T47D (cell line): ENCODE data around the gene PCDHB5.
"Not testable (repeated sequence)": the region's sequence is repeated elsewhere in the genome, so short reads cannot be mapped to it uniquely, and the experiment has no call there.

Source experiments
- DNase-seq, 2 experiments: peaks; one replicate each; pipeline versions ENCODE4 v3.0.0 to v3.0.0-alpha.2; 2011 to 2012; ENCODE audit warnings: low read depth in 1 of 2, low spot score in 1 of 2
- JUND ChIP-seq: IDR thresholded peaks from 2 replicates; pipeline ENCODE4 v1.6.1; 2012; ENCODE audit warnings: low read depth
- in situ Hi-C: cut with HindIII; loops from 2 replicates; pipeline ENCODE4 v1.10.0; 2016; ENCODE audit warnings: low sequenced_read_pairs, low pct_unique_long_range_greater_than_20kb

The PCDHB5 gene

DNA sequence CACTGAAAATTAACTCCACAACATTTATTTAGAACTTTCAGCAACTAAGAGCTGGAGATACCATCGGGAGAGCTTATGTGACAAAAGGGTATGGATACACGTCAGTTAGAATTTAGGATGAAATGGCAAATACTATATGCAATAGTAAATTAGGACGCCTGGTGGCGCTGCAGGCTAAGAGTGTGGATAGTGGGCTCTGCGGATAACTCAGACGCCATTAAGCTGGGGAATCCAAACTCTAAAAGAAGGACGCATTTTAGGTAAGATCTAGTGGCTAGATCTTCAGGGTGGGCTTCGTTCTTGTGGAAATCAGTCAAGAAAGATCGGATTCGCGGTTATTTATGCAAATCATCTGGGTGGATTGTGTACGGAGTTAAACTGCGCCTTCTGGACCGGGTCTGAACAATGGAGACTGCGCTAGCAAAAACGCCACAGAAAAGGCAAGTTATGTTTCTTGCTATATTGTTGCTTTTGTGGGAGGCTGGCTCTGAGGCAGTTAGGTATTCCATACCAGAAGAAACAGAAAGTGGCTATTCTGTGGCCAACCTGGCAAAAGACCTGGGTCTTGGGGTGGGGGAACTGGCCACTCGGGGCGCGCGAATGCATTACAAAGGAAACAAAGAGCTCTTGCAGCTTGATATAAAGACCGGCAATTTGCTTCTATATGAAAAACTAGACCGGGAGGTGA is at the start of gene PCDHB5:
PCDHB5 (plus strand) TSS at position 177 of the 688 bp plus-strand sequence; CDS start at position 406, 229 bp downstream.
- in situ Hi-C loops = no loop called here
- peak; percentile 51 to 81 for DNase-seq
- TF ChIP-seq JUND = no peak

DNA sequence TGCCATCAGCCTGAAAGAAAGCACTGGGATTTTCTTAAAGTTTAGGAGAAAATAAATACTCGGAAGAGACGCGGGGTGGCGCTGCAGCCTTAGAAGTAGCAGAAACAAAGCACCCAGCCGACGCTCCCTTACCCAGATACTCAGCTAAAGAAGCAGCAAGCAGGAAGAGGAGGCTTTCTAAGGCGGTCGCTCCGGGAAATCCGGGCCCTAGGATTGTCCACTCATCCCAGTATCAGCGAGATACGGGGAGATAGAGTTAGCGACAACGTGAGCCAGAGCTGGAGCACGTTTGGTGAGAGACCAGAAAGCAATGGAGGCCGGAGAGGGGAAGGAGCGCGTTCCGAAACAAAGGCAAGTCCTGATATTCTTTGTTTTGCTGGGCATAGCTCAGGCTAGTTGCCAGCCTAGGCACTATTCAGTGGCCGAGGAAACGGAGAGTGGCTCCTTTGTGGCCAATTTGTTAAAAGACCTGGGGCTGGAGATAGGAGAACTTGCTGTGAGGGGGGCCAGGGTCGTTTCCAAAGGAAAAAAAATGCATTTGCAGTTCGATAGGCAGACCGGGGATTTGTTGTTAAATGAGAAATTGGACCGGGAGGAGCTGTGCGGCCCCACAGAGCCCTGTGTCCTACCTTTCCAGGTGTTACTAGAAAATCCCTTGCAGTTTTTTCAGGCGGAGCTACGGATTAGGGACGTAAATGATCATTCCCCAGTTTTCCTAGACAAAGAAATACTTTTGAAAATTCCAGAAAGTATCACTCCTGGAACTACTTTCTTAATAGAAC is 40.3 kb upstream of the PCDHB5 start, which contains the start of gene PCDHB2:
PCDHB2 (plus strand) TSS at position 135 of the 782 bp plus-strand sequence; CDS start at position 311, 176 bp downstream.
- in situ Hi-C loops = no loop called here
- DNase-seq = peak; percentile 61 to 92
- no peak for TF ChIP-seq JUND

DNA sequence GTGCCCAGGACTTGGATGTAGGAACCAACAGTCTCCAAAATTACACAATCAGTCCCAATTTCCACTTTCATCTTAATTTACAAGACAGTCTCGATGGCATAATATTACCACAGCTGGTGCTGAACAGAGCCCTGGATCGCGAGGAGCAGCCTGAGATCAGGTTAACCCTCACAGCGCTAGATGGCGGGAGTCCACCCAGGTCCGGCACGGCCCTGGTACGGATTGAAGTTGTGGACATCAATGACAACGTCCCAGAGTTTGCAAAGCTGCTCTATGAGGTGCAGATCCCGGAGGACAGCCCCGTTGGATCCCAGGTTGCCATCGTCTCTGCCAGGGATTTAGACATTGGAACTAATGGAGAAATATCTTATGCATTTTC is 39.8 kb upstream of the PCDHB5 start:
- in situ Hi-C loops = no loop called here
- DNase-seq = no peak
- no peak for TF ChIP-seq JUND

DNA sequence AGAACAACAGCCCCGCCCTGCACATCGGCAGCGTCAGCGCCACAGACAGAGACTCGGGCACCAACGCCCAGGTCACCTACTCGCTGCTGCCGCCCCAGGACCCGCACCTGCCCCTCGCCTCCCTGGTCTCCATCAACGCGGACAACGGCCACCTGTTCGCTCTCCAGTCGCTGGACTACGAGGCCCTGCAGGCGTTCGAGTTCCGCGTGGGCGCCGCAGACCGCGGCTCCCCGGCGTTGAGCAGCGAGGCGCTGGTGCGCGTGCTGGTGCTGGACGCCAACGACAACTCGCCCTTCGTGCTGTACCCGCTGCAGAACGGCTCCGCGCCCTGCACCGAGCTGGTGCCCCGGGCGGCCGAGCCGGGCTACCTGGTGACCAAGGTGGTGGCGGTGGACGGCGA is 38.8 kb upstream of the PCDHB5 start:
- in situ Hi-C loops, DNase-seq: not testable (repeated sequence)

DNA sequence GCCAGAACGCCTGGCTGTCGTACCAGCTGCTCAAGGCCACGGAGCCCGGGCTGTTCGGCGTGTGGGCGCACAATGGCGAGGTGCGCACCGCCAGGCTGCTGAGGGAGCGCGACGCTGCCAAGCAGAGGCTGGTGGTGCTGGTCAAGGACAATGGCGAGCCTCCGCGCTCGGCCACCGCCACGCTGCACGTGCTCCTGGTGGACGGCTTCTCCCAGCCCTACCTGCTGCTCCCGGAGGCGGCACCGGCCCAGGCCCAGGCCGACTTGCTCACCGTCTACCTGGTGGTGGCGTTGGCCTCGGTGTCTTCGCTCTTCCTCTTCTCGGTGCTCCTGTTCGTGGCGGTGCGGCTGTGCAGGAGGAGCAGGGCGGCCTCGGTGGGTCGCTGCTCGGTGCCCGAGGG is 38.4 kb upstream of the PCDHB5 start:
- in situ Hi-C loops, DNase-seq: not testable (repeated sequence)

DNA sequence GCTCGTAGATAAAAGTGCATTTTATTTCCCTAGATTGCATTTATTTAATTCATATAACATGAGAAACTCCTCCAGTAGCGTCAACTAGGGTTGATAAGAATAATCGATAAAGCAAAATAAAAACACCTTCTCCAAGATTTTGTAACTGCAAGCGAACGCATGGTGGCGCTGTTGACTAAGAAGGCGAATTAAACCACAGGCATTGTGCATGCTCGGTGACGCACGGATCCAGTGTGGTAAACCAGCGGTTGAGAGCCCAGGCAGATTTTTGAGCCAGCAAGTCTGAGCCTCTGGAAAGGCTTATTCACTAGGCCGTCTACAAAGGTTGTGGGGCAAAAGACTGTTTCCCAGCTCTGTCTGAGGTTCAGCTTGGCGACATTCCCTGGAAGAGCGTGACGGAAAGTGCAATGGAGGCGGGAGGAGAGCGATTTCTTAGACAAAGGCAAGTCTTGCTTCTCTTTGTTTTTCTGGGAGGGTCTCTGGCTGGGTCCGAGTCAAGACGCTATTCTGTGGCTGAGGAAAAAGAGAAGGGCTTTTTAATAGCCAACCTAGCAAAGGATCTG is 34.7 kb upstream of the PCDHB5 start, which contains the start of gene PCDHB3:
PCDHB3 (plus strand) TSS at position 231 of the 563 bp plus-strand sequence; CDS start at position 408, 177 bp downstream.
- no peak for TF ChIP-seq JUND
- DNase-seq = peak in 1 of 2 experiments; percentile 79
- in situ Hi-C loops = no loop called here

DNA sequence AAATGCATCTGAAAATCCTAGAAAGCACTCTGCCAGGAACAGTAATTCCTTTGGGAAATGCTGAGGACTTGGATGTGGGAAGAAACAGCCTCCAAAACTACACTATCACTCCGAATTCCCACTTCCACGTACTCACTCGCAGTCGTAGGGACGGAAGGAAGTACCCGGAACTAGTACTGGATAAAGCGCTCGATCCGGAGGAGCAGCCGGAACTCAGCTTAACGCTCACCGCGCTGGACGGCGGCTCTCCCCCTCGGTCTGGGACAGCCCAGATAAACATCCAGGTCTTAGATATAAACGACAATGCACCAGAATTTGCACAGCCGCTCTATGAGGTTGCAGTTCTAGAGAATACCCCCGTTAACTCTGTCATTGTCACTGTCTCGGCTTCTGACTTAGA is 33.9 kb upstream of the PCDHB5 start:
- TF ChIP-seq JUND = no peak
- DNase-seq = no peak
- in situ Hi-C loops = no loop called here

DNA sequence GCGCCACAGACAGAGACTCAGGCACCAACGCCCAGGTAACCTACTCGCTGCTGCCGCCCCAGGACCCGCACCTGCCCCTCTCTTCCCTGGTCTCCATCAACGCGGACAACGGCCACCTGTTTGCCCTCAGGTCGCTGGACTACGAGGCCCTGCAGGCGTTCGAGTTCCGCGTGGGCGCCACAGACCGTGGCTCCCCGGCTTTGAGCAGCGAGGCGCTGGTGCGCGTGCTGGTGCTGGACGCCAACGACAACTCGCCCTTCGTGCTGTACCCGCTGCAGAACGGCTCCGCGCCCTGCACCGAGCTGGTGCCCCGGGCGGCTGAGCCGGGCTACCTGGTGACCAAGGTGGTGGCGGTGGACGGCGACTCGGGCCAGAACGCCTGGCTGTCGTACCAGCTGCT is 32.9 kb upstream of the PCDHB5 start:
- DNase-seq, in situ Hi-C loops: not testable (repeated sequence)

DNA sequence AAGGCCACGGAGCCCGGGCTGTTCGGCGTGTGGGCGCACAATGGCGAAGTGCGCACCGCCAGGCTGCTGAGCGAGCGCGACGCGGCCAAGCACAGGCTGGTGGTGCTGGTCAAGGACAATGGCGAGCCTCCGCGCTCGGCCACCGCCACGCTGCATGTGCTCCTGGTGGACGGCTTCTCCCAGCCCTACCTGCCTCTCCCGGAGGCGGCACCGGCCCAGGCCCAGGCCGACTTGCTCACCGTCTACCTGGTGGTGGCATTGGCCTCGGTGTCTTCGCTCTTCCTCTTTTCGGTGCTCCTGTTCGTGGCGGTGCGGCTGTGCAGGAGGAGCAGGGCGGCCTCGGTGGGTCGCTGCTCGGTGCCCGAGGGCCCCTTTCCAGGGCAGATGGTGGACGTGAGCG is 32.5 kb upstream of the PCDHB5 start:
- DNase-seq, in situ Hi-C loops: not testable (repeated sequence)

DNA sequence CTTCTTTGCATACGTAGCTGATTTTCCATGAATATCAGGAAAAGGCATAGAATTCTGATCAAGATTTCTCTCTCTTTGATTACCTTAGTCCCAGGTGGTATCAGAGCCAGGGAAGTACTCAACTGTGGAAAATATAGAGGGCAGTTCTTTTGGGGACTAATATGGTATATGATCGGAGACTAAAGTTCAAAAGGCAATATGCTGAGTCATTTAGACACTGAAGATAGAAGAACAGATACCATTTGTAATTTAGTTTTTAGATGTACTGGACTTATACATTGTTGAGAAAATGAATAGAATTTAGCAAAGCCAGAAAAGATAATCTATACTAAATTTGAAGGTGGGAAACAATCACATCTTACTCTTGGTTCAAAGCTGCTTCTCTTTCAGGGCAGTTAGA is 29.7 kb upstream of the PCDHB5 start:
- in situ Hi-C loops = no loop called here
- DNase-seq = no peak
- no peak for TF ChIP-seq JUND

DNA sequence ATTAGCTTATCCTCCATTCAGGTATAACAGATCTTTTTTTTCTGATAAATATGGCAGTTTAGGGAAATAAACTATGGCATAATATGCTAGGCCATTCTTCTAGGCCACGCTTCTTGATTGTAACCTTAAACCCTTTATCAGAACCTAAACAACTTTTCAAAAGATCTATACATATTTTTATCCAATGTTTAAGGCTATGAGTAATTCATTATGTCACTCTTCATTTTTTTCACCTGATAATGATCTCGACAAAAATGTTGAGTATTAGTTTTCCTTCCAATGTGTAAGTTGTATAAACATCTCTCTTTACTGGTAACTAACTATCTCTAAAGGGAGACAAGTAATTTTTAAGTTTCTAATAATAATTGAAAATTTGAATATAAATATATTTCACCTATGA is 15.8 kb upstream of the PCDHB5 start:
- no peak for DNase-seq
- TF ChIP-seq JUND = no peak
- in situ Hi-C loops = no loop called here

DNA sequence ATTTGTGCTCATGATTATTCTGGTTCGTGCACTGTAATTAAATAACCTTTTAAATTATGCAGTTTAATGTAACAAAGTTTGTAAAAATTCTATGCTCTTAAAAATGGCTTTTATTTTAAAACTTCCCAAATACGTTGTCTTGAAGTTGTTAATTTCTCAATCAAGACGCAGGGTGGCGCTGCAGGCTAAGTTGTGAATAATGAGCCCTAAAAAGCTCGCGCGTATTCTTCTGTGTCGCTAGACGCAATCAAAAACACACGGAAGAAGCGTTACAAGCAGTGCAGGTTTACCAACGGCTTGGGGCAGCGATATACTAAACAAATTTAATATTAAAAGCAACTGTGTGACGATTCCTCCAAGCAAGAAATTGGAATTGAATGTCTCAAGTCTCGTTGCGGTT is 13.4 kb upstream of the PCDHB5 start, which contains the start of gene PCDHB4:
PCDHB4 (plus strand) TSS at position 256 of the 400 bp plus-strand sequence. CDS start 181 bp downstream, outside the sequence.
- DNase-seq = peak in 1 of 2 experiments; percentile 72
- in situ Hi-C loops = no loop called here
- no peak for TF ChIP-seq JUND

DNA sequence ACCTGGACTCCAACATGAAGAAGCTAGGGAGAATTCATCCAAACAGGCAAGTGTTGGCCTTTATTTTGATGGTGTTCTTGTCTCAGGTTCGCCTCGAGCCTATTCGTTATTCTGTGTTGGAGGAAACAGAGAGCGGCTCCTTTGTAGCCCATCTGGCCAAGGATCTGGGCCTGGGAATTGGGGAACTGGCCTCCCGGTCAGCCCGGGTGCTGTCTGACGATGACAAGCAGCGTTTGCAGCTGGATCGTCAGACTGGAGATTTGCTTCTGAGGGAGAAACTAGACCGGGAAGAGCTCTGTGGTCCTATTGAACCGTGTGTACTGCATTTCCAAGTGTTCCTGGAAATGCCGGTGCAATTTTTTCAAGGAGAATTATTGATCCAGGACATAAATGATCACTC is 13.0 kb upstream of the PCDHB5 start:
- in situ Hi-C loops = no loop called here
- DNase-seq = no peak
- no peak for TF ChIP-seq JUND

DNA sequence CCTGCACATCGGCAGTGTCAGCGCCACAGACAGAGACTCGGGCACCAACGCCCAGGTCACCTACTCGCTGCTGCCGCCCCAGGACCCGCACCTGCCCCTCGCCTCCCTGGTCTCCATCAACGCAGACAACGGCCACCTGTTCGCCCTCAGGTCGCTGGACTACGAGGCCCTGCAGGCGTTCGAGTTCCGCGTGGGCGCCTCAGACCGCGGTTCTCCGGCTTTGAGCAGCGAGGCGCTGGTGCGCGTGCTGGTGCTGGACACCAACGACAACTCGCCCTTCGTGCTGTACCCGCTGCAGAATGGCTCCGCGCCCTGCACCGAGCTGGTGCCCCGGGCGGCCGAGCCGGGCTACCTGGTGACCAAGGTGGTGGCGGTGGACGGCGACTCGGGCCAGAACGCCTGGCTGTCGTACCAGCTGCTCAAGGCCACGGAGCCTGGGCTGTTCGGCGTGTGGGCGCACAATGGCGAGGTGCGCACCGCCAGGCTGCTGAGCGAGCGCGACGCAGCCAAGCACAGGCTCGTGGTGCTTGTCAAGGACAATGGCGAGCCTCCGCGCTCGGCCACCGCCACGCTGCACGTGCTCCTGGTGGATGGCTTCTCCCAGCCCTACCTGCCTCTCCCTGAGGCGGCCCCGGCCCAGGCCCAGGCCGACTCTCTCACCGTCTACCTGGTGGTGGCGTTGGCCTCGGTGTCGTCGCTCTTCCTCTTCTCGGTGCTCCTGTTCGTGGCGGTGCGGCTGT is 11.4 kb upstream of the PCDHB5 start:
- DNase-seq, in situ Hi-C loops: not testable (repeated sequence)
